Measurements from ENCODE around the gene NFATC4. TPM values are rescaled to one million over a fixed set of nuclear protein-coding genes. Genes with fewer than 3 reads are reported as not detected.

The NFATC4 gene
- total RNA-seq, 1 experiment from 2014 or later = 60.7 TPM

DNA sequence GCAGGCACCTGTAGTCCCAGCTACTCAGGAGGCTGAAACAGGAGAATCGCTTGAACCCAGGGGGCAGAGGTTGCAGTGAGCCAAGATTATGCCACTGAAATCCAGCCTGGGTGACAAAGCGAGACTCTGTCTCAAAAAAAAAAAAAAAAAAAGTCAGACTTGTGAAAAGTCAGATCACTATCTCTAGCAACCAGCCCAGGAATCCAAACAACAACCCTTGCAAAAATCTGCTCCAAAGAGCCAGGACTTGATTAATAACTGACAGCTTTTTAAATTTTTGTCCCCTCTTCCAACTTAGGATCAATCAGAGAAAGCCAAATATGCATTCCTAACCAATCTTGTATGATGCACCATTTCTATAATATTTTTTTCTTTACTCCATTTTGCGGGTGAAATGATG is 7.7 kb upstream of the NFATC4 start:
- TF ChIP-seq, protein P1, sequence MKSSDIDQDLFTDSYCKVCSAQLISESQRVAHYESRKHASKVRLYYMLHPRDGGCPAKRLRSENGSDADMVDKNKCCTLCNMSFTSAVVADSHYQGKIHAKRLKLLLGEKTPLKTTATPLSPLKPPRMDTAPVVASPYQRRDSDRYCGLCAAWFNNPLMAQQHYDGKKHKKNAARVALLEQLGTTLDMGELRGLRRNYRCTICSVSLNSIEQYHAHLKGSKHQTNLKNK (CRISPR knock-in tag; IDR thresholded peaks at IDR 0.05) = no peak
- TF ChIP-seq ETV6 (CRISPR knock-in tag; IDR thresholded peaks at IDR 0.05) = no peak
- TF ChIP-seq, protein P2, sequence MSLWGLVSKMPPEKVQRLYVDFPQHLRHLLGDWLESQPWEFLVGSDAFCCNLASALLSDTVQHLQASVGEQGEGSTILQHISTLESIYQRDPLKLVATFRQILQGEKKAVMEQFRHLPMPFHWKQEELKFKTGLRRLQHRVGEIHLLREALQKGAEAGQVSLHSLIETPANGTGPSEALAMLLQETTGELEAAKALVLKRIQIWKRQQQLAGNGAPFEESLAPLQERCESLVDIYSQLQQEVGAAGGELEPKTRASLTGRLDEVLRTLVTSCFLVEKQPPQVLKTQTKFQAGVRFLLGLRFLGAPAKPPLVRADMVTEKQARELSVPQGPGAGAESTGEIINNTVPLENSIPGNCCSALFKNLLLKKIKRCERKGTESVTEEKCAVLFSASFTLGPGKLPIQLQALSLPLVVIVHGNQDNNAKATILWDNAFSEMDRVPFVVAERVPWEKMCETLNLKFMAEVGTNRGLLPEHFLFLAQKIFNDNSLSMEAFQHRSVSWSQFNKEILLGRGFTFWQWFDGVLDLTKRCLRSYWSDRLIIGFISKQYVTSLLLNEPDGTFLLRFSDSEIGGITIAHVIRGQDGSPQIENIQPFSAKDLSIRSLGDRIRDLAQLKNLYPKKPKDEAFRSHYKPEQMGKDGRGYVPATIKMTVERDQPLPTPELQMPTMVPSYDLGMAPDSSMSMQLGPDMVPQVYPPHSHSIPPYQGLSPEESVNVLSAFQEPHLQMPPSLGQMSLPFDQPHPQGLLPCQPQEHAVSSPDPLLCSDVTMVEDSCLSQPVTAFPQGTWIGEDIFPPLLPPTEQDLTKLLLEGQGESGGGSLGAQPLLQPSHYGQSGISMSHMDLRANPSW (CRISPR knock-in tag; conservative IDR thresholded peaks at IDR 0.05; ENCODE audit: low read depth) = no peak
- no peak for TF ChIP-seq ATF1 (CRISPR knock-in tag; IDR thresholded peaks at IDR 0.05)
- TF ChIP-seq PRRX2 (CRISPR knock-in tag; IDR thresholded peaks at IDR 0.05) = no peak
- TF ChIP-seq, protein P3, sequence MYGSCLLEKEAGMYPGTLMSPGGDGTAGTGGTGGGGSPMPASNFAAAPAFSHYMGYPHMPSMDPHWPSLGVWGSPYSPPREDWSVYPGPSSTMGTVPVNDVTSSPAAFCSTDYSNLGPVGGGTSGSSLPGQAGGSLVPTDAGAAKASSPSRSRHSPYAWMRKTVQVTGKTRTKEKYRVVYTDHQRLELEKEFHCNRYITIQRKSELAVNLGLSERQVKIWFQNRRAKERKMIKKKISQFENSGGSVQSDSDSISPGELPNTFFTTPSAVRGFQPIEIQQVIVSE (CRISPR knock-in tag; IDR thresholded peaks at IDR 0.05; ENCODE audit: borderline replicate concordance) = no peak
- TF ChIP-seq ESRRA (CRISPR knock-in tag; IDR thresholded peaks at IDR 0.05; ENCODE audit: borderline replicate concordance) = no peak
- TF ChIP-seq, protein P4, sequence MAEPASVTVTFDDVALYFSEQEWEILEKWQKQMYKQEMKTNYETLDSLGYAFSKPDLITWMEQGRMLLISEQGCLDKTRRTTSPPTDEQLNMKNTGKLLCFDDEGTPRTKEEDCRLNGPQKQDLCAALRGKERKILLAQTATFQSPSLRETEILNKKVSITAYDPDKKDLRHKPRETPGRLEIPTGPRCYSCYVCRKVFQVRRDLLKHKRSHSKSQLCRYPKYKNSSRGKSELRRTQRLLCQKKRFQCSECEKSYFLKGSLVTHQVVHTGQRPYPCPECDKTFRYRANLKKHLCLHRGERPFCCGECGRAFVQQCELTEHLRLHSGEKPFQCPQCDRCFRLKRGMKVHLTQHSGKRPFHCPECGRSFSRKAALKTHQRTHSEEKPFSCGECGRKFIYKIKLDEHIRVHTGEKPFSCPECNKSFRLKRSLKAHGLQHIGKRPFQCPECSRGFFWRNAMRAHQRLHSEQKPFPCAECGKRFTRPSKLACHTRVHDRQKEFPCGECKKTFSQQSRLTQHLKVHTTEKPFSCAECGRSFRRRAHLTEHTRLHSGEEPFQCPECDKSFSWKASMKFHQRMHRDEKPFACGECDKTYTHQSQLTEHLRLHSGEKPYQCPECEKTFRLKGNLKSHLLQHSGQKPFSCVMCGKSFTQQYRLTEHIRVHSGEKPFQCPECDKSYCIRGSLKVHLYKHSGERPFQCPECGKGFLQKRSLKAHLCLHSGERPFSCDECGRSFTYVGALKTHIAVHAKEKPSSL (CRISPR knock-in tag; conservative IDR thresholded peaks at IDR 0.05) = no peak
- ATAC-seq (no peak), DNase-seq (ENCODE audit: low spot score) (no peak)
- ChIA-PET CTCF (interaction anchor here (0.7 to 8.2 kb wide), 3 partner anchors 9 to 71 kb away, joined by 3 to 63 read pairs (median 7); partner anchors contain the start of genes CBLN3 and KHNYN), POLR2A (interaction anchor here (0.6 kb wide), 1 partner anchor 23 kb away, joined by 3 read pairs; no protein-coding TSS in a partner anchor)
- no peak overlapping the region for H3K27ac Mint-ChIP-seq
- no peaks in the 10 kb centered on the region for H3K9me3 Mint-ChIP-seq
- peaks cover 3% of the 10 kb centered on the region for H3K4me1 Mint-ChIP-seq
- H3K36me3 Mint-ChIP-seq = no peaks in the 10 kb centered on the region
- H3K4me3 Mint-ChIP-seq = no peak overlapping the region
- H3K27me3 Mint-ChIP-seq (ENCODE audit: low read depth) = peaks cover 68% of the 10 kb centered on the region

DNA sequence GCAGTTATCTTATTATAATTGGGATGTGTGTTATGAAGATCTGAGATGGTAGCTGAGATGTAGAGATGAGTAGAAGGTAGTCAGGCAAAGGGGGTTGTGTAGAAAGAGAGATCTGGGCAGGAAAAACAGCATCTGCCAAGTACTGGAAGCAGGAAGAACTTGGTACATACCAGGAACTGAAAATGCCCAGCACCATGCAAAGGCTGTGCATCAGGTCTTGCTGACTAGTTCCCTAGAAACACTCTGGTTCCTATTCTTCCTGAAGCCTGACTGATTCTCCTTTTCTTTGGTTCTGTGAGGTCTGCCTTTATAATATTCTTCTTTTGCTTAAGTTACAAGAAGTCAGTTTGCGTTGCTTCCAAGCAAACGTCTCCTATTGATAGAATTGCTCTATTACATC is 6.7 kb upstream of the NFATC4 start:
- H3K27me3 Mint-ChIP-seq (ENCODE audit: low read depth) = peaks cover 65% of the 10 kb centered on the region
- DNase-seq (ENCODE audit: low spot score) = no peak
- TF ChIP-seq ZNF423 (CRISPR knock-in tag; IDR thresholded peaks at IDR 0.05) = no peak
- TF ChIP-seq, protein P5, sequence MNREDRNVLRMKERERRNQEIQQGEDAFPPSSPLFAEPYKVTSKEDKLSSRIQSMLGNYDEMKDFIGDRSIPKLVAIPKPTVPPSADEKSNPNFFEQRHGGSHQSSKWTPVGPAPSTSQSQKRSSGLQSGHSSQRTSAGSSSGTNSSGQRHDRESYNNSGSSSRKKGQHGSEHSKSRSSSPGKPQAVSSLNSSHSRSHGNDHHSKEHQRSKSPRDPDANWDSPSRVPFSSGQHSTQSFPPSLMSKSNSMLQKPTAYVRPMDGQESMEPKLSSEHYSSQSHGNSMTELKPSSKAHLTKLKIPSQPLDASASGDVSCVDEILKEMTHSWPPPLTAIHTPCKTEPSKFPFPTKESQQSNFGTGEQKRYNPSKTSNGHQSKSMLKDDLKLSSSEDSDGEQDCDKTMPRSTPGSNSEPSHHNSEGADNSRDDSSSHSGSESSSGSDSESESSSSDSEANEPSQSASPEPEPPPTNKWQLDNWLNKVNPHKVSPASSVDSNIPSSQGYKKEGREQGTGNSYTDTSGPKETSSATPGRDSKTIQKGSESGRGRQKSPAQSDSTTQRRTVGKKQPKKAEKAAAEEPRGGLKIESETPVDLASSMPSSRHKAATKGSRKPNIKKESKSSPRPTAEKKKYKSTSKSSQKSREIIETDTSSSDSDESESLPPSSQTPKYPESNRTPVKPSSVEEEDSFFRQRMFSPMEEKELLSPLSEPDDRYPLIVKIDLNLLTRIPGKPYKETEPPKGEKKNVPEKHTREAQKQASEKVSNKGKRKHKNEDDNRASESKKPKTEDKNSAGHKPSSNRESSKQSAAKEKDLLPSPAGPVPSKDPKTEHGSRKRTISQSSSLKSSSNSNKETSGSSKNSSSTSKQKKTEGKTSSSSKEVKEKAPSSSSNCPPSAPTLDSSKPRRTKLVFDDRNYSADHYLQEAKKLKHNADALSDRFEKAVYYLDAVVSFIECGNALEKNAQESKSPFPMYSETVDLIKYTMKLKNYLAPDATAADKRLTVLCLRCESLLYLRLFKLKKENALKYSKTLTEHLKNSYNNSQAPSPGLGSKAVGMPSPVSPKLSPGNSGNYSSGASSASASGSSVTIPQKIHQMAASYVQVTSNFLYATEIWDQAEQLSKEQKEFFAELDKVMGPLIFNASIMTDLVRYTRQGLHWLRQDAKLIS (CRISPR knock-in tag; IDR thresholded peaks at IDR 0.05; ENCODE audit: borderline replicate concordance) = no peak
- no peak for ATAC-seq
- CTCF ChIA-PET = interaction anchor here (0.9 to 8.2 kb wide), 5 partner anchors 10 to 75 kb away, joined by 3 to 63 read pairs (median 7); partner anchors contain the start of genes CBLN3 and KHNYN
- no peaks in the 10 kb centered on the region for H3K36me3 Mint-ChIP-seq
- H3K4me3 Mint-ChIP-seq = no peak overlapping the region
- POLR2A ChIA-PET = no interaction called here
- H3K4me1 Mint-ChIP-seq = peaks cover 10% of the 10 kb centered on the region
- no peaks in the 10 kb centered on the region for H3K9me3 Mint-ChIP-seq
- H3K27ac Mint-ChIP-seq = no peak overlapping the region
